Activated naive CD4-positive, alpha-beta T cell treated with Interleukin-2 at 50 U/mL for 16 hours (primary cell): ENCODE results near the gene TRIP6.
"Not testable (repeated sequence)": the region's sequence is repeated elsewhere in the genome, so short reads cannot be mapped to it uniquely, and the experiment has no call there.

Experiments
- DNase-seq: peaks from one replicate; pipeline ENCODE4 v3.0.0-alpha.2; 2020

Gene TRIP6

GRCh38 chr7:100892364-100893317, 25.5 kb downstream of the TRIP6 start:
- no peak for DNase-seq

DNA sequence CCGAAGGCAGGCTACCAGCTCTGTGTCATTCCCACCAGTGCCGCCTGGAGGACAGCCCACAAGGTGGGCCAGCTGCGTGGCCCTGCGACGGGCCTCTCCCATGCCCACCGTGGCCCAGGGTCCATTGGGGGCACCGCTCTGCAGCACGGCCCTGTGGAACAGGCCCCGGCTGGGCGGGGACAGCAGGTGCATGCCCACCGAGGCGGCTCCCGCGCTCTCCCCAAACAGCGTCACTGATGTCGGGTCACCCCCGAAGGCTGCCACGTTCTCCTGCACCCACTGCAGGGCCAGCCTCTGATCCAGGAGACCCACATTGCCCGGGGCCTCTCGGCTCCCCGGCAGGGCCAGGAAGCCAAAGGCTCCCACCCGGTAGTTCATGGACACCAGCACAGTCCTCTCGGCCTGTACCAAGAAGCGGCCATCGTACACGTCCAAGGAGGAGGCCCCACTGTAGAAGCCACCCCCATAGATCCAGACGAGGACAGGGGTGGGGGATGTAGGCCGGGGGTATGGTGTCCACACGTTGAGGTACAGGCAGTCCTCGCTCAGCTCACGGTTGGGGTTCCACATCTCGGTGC, 26.2 kb downstream of the TRIP6 start:
- no peak for DNase-seq

GRCh38 chr7:100893910-100894721, 26.9 kb downstream of the TRIP6 start:
- DNase-seq: no peak

- DNase-seq: peak; percentile 64
These were observed 27.9 kb downstream of the TRIP6 start for GRCh38 chr7:100894860-100895700.

- DNase-seq: no peak
These were observed 28.4 kb downstream of the TRIP6 start, which contains the start of gene ACHE for GRCh38 chr7:100895701-100895955. ACHE (minus strand) TSS chr7:100895888; CDS start chr7:100894232, 1,656 bp downstream.

DNA sequence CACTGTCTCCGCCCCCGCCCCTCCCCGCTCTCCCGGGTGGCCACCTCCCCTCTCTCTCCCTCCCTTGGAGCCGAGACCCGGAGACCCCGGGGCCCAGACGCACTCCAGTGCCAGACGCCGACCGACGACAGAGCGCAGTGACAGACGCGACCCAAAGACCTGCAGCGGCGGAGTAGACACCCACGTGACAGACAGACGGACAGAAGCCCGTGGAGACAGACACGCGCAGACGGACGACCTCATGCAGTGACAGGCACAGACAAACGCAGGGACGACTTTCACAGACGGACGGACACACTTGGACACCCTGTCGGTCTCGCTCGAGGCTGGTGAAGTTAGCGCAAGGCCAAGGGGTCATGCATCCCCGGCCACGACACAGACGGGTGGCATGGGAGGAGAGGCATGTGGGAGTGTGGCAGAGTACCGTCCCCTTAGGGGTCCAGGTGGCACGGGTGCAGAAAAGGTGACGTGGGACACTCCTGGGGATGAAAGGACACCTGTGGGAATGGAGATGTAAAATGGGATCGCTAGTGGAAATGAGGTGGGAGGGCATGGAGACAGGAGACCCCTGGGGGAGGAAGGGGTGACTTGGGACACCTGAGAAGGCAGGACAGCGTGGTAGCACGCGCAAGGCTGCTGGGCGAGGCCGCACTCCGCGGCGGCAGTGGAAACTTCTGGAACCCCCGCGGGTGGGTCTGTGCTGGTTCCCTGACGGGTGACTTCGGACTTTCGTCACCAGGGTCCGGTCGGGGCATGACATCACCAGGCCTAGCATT, 29.0 kb downstream of the TRIP6 start:
- DNase-seq: peak; percentile 36

DNA sequence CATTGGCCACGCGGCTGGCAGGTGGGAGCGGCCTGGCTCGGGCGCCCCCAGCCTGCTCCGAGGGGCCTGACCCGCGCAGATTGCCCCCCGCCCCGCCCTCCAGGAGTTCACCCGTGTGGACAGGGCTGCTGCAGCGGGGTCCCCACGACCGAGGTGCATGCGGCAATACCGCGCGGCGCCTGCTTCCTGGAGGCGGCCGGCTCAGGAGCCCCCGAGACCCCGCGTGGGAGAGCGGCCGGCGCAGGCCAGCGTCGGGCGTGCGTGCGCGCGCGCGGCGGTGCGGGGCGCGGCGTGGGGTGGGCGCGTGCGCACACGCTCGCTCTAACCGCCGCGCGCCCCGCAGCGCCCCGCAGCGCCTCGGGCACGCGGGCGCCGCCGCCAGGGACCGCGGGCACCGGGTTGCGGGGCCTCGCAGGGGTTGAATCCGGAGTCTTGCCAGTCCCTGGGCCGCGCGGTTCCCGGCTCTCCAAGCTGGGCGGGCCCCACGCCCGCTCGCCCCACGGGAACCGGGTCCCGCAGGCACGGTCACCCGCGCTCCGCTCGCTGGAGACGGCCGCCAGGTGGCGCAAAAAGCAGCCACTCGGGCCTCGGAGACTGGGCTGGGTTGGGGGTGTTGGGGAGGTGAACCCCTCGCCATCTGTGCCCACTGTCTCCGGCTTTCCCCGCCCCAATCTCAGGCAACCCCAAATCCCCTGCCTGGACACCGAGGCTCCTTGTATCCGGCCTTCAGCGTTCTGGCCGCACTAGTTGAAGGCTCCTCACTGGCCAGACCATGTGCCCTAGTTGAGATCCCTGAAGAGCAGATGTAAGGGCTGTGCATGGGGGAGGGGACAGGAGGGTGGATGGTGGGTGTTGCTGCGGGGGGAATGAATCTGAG, 29.8 kb downstream of the TRIP6 start:
- DNase-seq: peak; percentile 62

GRCh38 chr7:100897772-100898454, 30.7 kb downstream of the TRIP6 start:
- DNase-seq: no peak

GRCh38 chr7:100899432-100899831, 32.2 kb downstream of the TRIP6 start:
- DNase-seq: no peak

DNA sequence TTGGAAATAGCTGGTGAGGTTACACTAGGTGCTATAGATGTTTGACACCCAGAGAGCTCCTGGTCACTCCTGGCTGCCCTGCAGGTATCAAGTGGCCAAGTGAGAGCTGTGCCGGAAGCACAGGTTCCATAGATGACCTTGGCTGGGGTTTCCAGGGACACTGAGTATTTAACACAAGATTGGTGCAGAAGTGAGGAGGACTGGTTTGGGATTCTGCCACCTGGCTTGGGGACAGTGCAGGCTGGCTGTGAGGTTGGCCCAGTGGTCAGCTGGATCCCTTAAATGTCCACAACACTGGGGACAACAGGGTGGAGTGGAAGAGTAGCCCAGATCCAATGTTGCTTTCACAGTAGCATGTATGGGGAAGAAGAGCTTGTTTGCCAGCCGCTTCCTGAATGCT, 33.8 kb downstream of the TRIP6 start:
- no peak for DNase-seq

DNA sequence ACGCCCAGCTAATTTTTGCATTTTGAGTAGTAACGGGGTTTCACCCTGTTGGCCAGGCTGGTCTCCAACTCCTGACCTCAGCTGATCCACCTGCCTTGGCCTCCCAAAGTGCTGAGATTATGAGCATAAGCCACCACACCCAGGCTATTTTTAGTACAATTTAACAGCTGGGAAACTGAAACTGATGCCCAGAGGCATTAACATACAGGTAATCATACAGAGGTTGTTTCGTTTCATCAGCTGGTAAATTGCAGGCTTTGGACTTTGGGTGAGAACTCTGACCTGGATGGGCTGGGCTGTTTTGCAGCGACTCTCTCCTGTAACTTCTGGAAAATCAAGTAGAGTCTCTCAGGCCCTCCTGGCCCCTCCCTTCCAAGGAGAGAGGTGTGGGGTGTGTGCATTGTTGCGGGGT, 34.7 kb downstream of the TRIP6 start:
- no peak for DNase-seq

DNA sequence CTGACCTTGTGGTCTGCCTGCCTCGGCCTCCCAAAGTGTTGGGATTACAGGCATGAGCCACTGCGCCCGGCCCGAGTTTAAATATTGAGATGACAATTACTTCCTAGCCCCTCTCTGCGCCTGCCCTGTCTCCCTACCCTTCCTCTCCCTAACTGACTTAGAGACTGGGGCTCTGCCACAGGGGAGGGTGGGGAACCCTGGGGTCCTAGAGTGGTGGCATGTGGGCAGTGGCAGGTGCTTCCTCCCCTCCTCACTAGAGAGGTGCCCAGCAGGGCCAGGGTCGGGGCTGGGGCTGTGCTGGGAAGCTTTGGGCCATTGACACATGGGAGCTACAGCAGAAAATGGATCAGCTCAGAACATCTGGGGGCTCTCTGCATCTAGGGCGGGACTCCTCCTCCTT, 35.5 kb downstream of the TRIP6 start:
- DNase-seq: no peak

- DNase-seq: no peak
These were observed 41.3 kb downstream of the TRIP6 start for GRCh38 chr7:100908512-100908911.

GRCh38 chr7:100910443-100910842, 43.3 kb downstream of the TRIP6 start:
- DNase-seq: not testable (repeated sequence)

DNA sequence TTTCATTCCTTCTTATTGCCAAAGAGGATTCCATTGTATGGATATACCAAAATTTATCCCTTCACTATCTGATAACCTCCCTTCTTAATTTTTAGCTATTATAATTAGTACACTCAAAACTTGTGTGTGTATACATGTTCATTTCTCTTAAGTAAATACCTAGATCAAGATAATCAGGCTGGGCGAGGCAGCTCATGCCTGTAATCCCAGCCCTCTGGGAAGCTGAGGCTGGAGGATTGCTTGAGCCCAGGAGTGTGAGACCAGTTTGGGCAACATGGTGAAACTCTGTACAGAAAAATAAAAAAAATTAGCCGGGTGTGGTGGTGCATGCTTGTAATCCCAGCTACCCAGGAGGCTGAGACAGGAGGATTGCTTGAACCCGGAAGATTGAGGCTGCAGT, 44.3 kb downstream of the TRIP6 start:
- DNase-seq: no peak

- DNase-seq: no peak
These were observed 47.2 kb downstream of the TRIP6 start for GRCh38 chr7:100914208-100914878.

- no peak for DNase-seq
These were observed 47.8 kb downstream of the TRIP6 start for GRCh38 chr7:100914879-100915447.

- DNase-seq: not testable (repeated sequence)
These were observed 52.1 kb downstream of the TRIP6 start for GRCh38 chr7:100919335-100919734.

DNA sequence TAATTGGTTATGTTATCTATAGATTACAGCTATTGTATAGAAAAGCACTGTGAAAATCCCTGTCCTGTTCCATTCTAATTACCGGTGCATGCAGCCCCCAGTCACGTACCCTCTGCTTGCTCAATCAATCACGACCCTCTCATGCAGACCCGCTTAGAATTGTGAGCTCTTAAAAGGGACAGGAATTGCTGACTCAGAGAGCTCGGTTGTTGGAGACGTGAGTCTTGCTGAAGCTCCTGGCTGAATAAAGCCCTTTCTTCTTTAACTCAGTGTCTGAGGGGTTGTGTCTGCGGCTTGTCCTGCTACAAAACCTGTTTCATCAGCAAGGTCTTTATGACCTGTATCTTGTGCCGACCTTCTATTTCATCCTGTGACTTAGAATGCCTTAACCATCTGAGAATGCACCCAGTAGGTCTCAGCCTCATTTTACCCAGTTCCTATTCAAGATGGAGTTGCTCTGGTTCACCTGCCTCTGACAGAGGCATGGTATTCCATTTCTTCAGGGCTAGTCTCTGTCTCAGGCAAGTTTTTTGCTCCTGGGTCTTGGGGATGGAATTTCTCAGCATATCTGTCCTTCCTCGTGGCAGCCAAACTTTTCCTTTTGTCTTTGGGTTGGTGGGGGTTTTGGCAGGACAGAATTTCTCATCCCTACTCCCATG, 52.7 kb downstream of the TRIP6 start:
- not testable (repeated sequence) for DNase-seq
